Esophagus muscularis mucosa (tissue), 4 donors: ENCODE data around the gene GPD1L. TPM values are rescaled to one million over a fixed set of nuclear protein-coding genes. Genes with fewer than 3 reads are reported as not detected.

Experiments
- DNase-seq: peaks from one replicate; pipeline ENCODE4 v3.0.0-alpha.2; 2017; ENCODE audit errors: extremely low spot score
- H3K27ac ChIP-seq, 4 donors: fragments of 200-600 bp; sonication (generic); replicated peaks in 1 of 4; 1 replicate in 3 of 4; 2 replicates in 1 of 4; pipeline ENCODE4 v1.5.1; 2016 to 2019; ENCODE audit warnings: mild to moderate bottlenecking in 1 of 4
- H3K27me3 ChIP-seq, 4 donors: fragments of 200-600 bp; sonication (generic); one replicate each; pipeline versions ENCODE4 v1.5.1 to v1.6.0; 2016 to 2019
- H3K36me3 ChIP-seq, 4 donors: fragments of 200-600 bp; sonication (generic); one replicate each; pipeline ENCODE4 v1.5.1; 2016 to 2019
- H3K4me1 ChIP-seq, 4 donors: fragments of 200-600 bp; sonication (generic); one replicate each; pipeline ENCODE4 v1.5.1; 2016 to 2019
- H3K4me3 ChIP-seq, 4 donors: fragments of 200-600 bp; sonication (generic); 1 replicate in 2 of 4; 2 replicates in 2 of 4; pipeline ENCODE4 v1.5.1; 2016 to 2019; ENCODE audit warnings: mild to moderate bottlenecking in 4 of 4, moderate library complexity in 1 of 4
- H3K9me3 ChIP-seq, 4 donors: fragments of 200-600 bp; sonication (generic); 1 replicate in 3 of 4; 2 replicates in 1 of 4; pipeline ENCODE4 v1.5.1; 2016 to 2019
- CTCF ChIP-seq, 3 experiments: fragments of 200-600 bp in 2 of 3; fragments of 450-650 bp in 1 of 3; sonication (generic) in 2 of 3; IDR thresholded peaks; one replicate each; pipeline ENCODE4 v1.5.1; 2017 to 2019; ENCODE audit warnings: antibody characterized with exemption in 3 of 3, mild to moderate bottlenecking in 2 of 3, moderate library complexity in 1 of 3
- EP300 ChIP-seq: sonication (generic); formaldehyde crosslinking; IDR thresholded peaks from one replicate; pipeline ENCODE4 v1.6.1; 2017; ENCODE audit warnings: antibody characterized with exemption
- POLR2A ChIP-seq: fragments of 450-650 bp; IDR thresholded peaks from one replicate; pipeline ENCODE4 v1.6.1; 2017; ENCODE audit warnings: antibody characterized with exemption, moderate library complexity, mild to moderate bottlenecking, low read depth
- POLR2AphosphoS5 ChIP-seq, 2 donors: sonication (generic); formaldehyde crosslinking; IDR thresholded peaks; one replicate each; pipeline ENCODE4 v1.6.1; 2017; ENCODE audit warnings: antibody characterized with exemption in 2 of 2
- WGBS: methylation state at CpG from one replicate; pipeline ENCODE4 v1.1.5; 2018; 5-methylcytosine and 5-hydroxymethylcytosine counted together
- intact Hi-C: fragments of 100-400 bp; cut with DNase I; formaldehyde crosslinking; loops from one replicate; pipeline ENCODE4 v1.15.1; 2023
- total RNA-seq, 4 donors: library from RNA; depleted of rRNA; stranded (reverse); fragments of >200 nt; gene quantifications; one replicate each; pipeline versions ENCODE4 v1.1.0 to v1.2.1, GENCODE V29; 2016

The GPD1L gene
- total RNA-seq, 4 donors from 2014 or later: 75.6 to 117 (median 79.7) TPM

- no peak for TF ChIP-seq CTCF (IDR thresholded peaks at IDR 0.05)
- TF ChIP-seq POLR2A: no peak
- no peak for TF ChIP-seq POLR2AphosphoS5 (IDR thresholded peaks at IDR 0.05)
- no peak for TF ChIP-seq EP300
- H3K9me3 ChIP-seq: peaks cover 0 to 13% (median 0%) of the 10 kb centered on the region in 4 donors
- WGBS: 94% methylated on average over 2 of the region's 2 CpGs
- H3K36me3 ChIP-seq: no peaks in the 10 kb centered on the region
- H3K27ac ChIP-seq: no peak overlapping the region
- no peak for DNase-seq
- no peaks in the 10 kb centered on the region for H3K4me1 ChIP-seq
- H3K4me3 ChIP-seq: no peak overlapping the region
- no peaks in the 10 kb centered on the region for H3K27me3 ChIP-seq
- intact Hi-C loops: no loop called here
These were observed 110.9 kb downstream of the GPD1L start for GRCh38 chr3:32217339-32217738.

Other genes with a start within 250 kb of the GPD1L start
- 10 to 100 TPM in 1 of 4 donors, 1 to 10 TPM in 3; 6.3 to 12.2 (median 7.6) TPM for gene OSBPL10, start 125.4 kb upstream of the GPD1L start, total RNA-seq
- gene ZNF860, start 124.9 kb upstream of the GPD1L start, total RNA-seq: under 1 TPM; under 0.01 to 0.66 (median 0.28) TPM
- 1 to 10 TPM; 1.7 to 4.2 (median 3.8) TPM for gene CMTM8, start 132.1 kb downstream of the GPD1L start, total RNA-seq